Motor neuron (in vitro differentiated cells): Measurements from ENCODE around the gene GNB2. TPM values are rescaled to one million over a fixed set of nuclear protein-coding genes. Genes with fewer than 3 reads are reported as not detected.

Experiments
- ATAC-seq, 8 experiments: fragments of 200-7000 bp; cut with Tn5 transposase; replicated peaks in 6 of 8; 2 replicates each; pipeline ENCODE4 v1.8.0; 2021; ENCODE audit warnings: mild to moderate bottlenecking in 8 of 8, moderate library complexity in 8 of 8
- H3K27ac ChIP-seq, 2 donors: fragments of 250-450 bp; sonication (Bioruptor Pico); 2 replicates each; pipeline ENCODE4 v1.9.0; 2021; ENCODE audit warnings: antibody characterized with exemption in 2 of 2, mild to moderate bottlenecking in 2 of 2, moderate library complexity in 1 of 2
- H3K4me1 ChIP-seq, 2 donors: fragments of 250-450 bp; sonication (Bioruptor Pico); replicated peaks in 1 of 2; 2 replicates each; pipeline ENCODE4 v1.6.1; 2021; ENCODE audit warnings: antibody characterized with exemption in 2 of 2, mild to moderate bottlenecking in 2 of 2, moderate library complexity in 1 of 2
- H3K4me3 ChIP-seq, 5 donors: fragments of 250-450 bp; sonication (Bioruptor Pico); 2 replicates each; pipeline ENCODE4 v1.9.0; 2021; ENCODE audit warnings: antibody characterized with exemption in 5 of 5, mild to moderate bottlenecking in 5 of 5, moderate library complexity in 4 of 5
- WGBS, 10 experiments: fragments of 450-650 bp; shearing (Covaris generic); methylation state at CpG; one replicate each; pipeline ENCODE4 v1.0.0; 2022; 5-methylcytosine and 5-hydroxymethylcytosine counted together
- in situ Hi-C, 9 experiments: fragments of 400-800 bp; cut with MboI; loops; one replicate each; pipeline ENCODE4 v1.15.0; 2021; ENCODE audit warnings: low sequenced_read_pairs in 9 of 9, low pct_unique_long_range_greater_than_20kb in 2 of 9; ENCODE audit not compliant: unreplicated experiment in 9 of 9
- total RNA-seq, 8 experiments: library from RNA; unstranded; fragments of 300-600 nt; gene quantifications; 2 replicates each; pipeline versions ENCODE4 v1.2.3 to v1.2.4, GENCODE V29; 2022

Gene GNB2
- total RNA-seq, 8 experiments from 2014 or later = 141 to 235 (median 188) TPM

- Histone ChIP-seq H3K4me3 (no peak overlapping the region), H3K27ac (peak overlapping the region in 1 of 2 donors; percentile 29), H3K4me1 (peaks cover 0 to 9% of the 10 kb centered on the region in 2 donors)
- 63 to 100% (median 100%) methylated on average over 1 to 6 of the region's 18 CpGs; no CpG with 5 or more reads in 4 of the 10 experiments for WGBS, 10 experiments
- peak in 2 of 8 experiments; percentile 4 for ATAC-seq
- in situ Hi-C loops = no loop called here
These were observed 7.2 kb downstream of the GNB2 start for GRCh38 chr7:100680576-100681271.

GRCh38 chr7:100681491-100682227 is 8.1 kb downstream of the GNB2 start:
- peaks cover 0 to 6% of the 10 kb centered on the region in 2 donors for H3K4me1 ChIP-seq
- ATAC-seq = peak in 1 of 8 experiments; percentile 4
- H3K27ac ChIP-seq = no peak overlapping the region
- WGBS, 10 experiments = 57 to 100% (median 84%) methylated on average over 1 to 14 of the region's 29 CpGs
- H3K4me3 ChIP-seq = no peak overlapping the region
- in situ Hi-C loops = no loop called here

- ATAC-seq = peak in 2 of 8 experiments; percentile 9
- in situ Hi-C loops = no loop called here
- peaks cover 0 to 6% of the 10 kb centered on the region in 2 donors for H3K4me1 ChIP-seq
- 40 to 100% methylated on average over 1 of the region's 25 CpGs; no CpG with 5 or more reads in 8 of the 10 experiments for WGBS, 10 experiments
- H3K4me3 ChIP-seq = no peak overlapping the region
- H3K27ac ChIP-seq = no peak overlapping the region
These were observed 8.7 kb downstream of the GNB2 start for GRCh38 chr7:100682228-100682741.

- H3K4me3 ChIP-seq = no peak overlapping the region
- ATAC-seq = peak in 1 of 8 experiments; percentile 1
- H3K27ac ChIP-seq = no peak overlapping the region
- WGBS, 10 experiments = 40 to 100% (median 77%) methylated on average over 1 to 6 of the region's 28 CpGs; no CpG with 5 or more reads in 6 of the 10 experiments
- peaks cover 0 to 6% of the 10 kb centered on the region in 2 donors for H3K4me1 ChIP-seq
- in situ Hi-C loops = no loop called here
These were observed 9.6 kb downstream of the GNB2 start for GRCh38 chr7:100682991-100683658.

DNA sequence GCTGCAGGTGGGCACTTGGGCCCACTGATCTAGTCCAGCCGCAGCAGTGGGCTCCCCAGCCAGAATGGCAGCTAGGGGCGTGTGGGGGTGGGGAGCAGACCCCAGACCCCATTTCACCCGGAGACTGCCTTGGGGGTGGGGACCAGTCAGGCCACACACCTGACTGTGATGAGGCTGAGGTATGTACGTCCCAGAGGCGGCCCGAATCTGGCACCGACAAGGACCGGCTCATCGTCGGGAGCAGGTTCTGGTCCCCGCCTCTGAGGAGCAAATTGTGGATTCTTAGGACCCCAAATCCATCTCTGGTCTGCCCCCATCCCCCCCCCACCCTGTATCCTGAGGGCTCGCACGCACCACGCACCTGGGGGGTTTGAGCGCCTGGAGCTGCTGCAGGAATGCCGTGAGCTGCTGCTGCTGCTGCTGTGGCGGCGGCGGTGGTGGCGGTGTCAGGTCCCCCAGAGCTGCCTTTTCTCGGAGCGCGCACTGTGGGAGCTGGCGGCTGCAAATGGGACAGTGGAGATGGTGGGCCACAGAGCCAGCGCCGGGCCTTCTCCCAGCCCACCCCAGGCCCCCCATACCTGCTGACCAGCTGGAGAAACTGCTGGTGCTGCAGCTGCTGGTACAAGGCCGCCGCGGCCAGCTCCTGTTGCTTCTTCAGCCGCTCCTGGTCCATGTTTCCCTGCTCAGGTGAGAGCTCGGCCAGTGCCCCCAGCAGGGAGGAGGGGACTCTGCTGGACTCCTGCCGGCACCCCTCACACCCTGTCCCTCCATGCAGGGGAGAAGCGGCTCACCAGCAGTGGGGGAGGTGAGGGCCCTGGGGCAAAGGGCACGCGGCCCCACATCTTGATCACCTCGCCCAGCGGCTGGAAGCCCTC is 10.4 kb downstream of the GNB2 start:
- no peak for ATAC-seq
- WGBS, 10 experiments = 97% methylated on average over 5 of the region's 37 CpGs; no CpG with 5 or more reads in 9 of the 10 experiments
- in situ Hi-C loops = no loop called here
- H3K27ac ChIP-seq = no peak overlapping the region
- peaks cover 0 to 6% of the 10 kb centered on the region in 2 donors for H3K4me1 ChIP-seq
- H3K4me3 ChIP-seq = no peak overlapping the region

DNA sequence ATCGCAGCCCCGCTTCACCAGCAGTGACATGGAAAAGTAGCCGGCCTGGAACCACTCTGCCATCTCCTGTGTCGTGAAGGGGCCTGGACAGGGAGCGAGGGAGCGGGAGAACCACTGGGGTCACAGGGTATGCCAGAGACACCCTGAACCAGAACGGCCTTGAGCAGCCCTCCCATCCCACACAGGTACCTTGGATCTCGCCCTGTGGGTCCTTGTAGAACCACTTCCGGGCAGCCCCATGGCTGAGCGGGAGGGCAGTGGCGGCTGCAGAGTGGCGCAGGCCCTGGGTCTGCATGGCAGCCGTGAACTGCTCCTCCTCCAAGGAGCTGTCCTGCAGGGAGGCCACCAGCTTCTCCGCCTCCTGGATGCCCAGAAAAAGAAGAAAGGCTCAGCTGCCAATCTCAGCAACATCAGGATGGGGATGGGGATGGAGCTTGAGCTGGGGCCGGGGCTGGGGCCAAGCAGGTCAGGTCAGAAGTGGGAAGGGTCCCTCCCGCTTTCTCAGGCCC is 11.0 kb downstream of the GNB2 start:
- Histone ChIP-seq H3K4me1 (peaks cover 0 to 6% of the 10 kb centered on the region in 2 donors), H3K27ac (no peak overlapping the region), H3K4me3 (no peak overlapping the region)
- in situ Hi-C loops = no loop called here
- WGBS, 10 experiments = 93 to 100% (median 100%) methylated on average over 1 to 3 of the region's 16 CpGs; no CpG with 5 or more reads in 7 of the 10 experiments
- ATAC-seq = no peak

- Histone ChIP-seq H3K4me3 (no peak overlapping the region), H3K27ac (no peak overlapping the region), H3K4me1 (peaks cover 0 to 6% of the 10 kb centered on the region in 2 donors)
- no peak for ATAC-seq
- in situ Hi-C loops = no loop called here
- WGBS, 10 experiments = 87 to 100% (median 92%) methylated on average over 2 to 8 of the region's 18 CpGs; no CpG with 5 or more reads in 4 of the 10 experiments
These were observed 11.6 kb downstream of the GNB2 start for GRCh38 chr7:100685049-100685605.

DNA sequence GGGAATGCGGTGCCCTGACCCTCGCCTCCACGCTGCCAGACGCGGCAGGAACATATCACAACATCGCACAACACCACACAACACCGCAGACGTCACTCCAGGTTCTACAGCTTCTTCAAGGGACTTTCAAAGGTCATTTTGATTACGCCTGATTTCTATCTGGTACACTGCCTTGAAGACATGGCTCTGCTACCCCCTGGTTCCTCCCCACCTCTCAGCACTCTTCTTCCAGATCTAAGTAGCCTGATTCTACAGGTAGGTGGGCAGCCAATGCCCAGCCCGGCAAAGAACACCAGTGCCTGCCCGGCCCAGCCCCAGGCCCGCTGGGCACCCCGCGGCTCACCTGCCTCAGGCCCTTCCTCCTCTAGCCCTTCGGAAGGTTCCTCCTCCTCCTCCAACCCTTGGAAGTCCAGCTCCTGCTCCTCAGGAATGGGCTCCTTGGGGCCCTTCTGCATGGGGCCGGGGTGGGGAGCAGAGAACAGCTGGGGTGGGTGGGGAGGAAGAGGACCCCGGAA is 12.1 kb downstream of the GNB2 start:
- in situ Hi-C loops = no loop called here
- 60 to 100% (median 100%) methylated on average over 1 to 6 of the region's 17 CpGs; no CpG with 5 or more reads in 5 of the 10 experiments for WGBS, 10 experiments
- peaks cover 0 to under 1% of the 10 kb centered on the region in 2 donors for H3K4me1 ChIP-seq
- no peak for ATAC-seq
- no peak overlapping the region for H3K27ac ChIP-seq
- H3K4me3 ChIP-seq = no peak overlapping the region

DNA sequence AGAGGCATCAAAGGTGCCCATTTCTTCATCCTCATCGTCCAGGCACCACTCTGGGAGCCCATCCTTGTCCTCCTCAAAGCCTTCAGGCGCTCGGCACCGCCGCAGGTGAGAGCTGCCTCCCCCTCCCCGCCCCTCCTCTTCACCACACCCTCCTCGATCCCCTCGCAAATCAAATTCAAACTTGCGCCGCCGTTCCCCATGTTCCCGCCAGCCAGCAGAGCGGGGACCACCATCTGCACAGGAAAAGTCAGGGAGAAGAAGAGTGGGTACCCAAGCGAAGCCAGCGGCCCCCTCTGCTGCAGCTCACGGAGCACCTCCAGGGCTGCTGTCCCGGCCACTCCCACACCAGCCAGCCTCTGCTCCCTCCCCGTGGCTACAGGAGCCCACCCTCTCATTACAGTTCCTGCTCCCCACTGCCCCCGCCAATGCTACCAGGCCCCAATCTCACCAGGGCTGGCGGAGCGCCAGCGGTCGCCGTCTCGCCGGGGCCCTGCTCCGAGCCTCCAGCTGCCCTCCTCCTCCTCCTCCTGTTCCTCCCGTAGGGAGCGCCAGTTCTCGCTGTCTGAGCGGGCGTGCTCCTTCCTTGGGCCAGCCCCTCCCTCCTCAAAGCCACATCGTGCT is 12.8 kb downstream of the GNB2 start:
- WGBS, 10 experiments = 80 to 100% methylated on average over 1 to 3 of the region's 33 CpGs; no CpG with 5 or more reads in 8 of the 10 experiments
- in situ Hi-C loops = no loop called here
- no peak overlapping the region for H3K4me3 ChIP-seq

DNA sequence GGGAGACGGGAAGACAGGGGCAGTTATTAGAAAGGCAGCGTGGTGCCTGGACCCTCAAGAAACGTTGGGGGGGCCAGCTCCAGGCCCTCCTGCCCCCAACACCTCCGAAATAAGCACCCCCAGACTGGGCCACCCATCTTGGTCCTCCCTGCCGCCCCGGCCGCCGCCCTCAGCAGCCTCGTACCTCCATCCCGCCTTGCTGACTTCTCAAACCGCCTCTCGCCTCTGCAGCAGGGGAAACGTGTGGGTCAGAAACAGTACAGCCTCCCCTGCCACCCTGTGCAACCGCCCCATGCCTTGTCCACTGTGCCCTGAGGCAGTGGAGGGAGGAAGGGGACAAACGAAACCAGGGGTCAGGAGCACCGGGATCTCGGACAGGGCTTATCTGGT is 13.3 kb downstream of the GNB2 start:
- no CpG with 5 or more reads among the region's 17 CpGs for WGBS, 10 experiments
- ATAC-seq = no peak

More for the DNA sequence above, 12.8 kb downstream of the GNB2 start:
- H3K4me1 ChIP-seq = peaks cover 3 to 4% of the 10 kb centered on the region in 2 donors
- peak in 2 of 8 experiments; percentile 13 to 30 for ATAC-seq
- H3K27ac ChIP-seq = no peak overlapping the region

DNA sequence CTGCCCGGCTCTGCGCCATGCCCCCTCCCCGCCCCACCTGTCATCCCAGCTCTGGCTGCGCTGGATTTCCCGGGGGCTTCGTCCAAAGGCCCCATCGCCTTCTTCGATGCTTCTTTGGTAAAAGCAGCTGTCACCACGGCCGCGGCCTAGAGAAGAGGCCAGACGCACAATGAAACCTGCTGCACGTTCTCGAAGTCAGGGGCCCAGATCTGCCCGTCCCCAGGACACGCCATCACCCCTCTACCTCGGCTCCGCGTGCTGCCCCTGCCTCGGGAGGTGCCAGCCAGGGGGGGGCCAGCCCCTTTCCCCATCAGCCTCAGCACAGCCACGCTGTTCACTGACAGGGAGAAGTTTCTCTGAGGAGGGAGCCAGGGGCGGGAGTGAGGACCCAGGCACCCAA is 13.7 kb downstream of the GNB2 start:
- no peak overlapping the region for H3K4me3 ChIP-seq
- 95 to 100% (median 99%) methylated on average over 2 to 10 of the region's 22 CpGs; no CpG with 5 or more reads in 7 of the 10 experiments for WGBS, 10 experiments
- H3K4me1 ChIP-seq = peaks cover 10 to 14% of the 10 kb centered on the region in 2 donors
- in situ Hi-C loops = no loop called here
- ATAC-seq = no peak
- H3K27ac ChIP-seq = no peak overlapping the region

More for the DNA sequence above, 13.3 kb downstream of the GNB2 start:
- in situ Hi-C loops = no loop called here
- peaks cover 6 to 9% of the 10 kb centered on the region in 2 donors for H3K4me1 ChIP-seq
- no peak overlapping the region for H3K4me3 ChIP-seq
- H3K27ac ChIP-seq = no peak overlapping the region
